NT2/D1 (cell line): ENCODE measurements around the gene IFT57.

Experiments
- YY1 ChIP-seq: IDR thresholded peaks from 2 replicates; pipeline ENCODE4 v1.6.1; 2011; ENCODE audit not compliant: insufficient read length, insufficient read depth
- ZNF274 ChIP-seq: IDR thresholded peaks from 2 replicates; pipeline ENCODE4 v1.6.1; 2011; ENCODE audit warnings: mild to moderate bottlenecking, low read depth, low read length

- TF ChIP-seq YY1 (no peak), ZNF274 (no peak)
These were observed 32.8 kb downstream of the IFT57 start for GRCh38 chr3:108189440-108189839.
